Measurements from ENCODE around the gene PPM1E.

DNA sequence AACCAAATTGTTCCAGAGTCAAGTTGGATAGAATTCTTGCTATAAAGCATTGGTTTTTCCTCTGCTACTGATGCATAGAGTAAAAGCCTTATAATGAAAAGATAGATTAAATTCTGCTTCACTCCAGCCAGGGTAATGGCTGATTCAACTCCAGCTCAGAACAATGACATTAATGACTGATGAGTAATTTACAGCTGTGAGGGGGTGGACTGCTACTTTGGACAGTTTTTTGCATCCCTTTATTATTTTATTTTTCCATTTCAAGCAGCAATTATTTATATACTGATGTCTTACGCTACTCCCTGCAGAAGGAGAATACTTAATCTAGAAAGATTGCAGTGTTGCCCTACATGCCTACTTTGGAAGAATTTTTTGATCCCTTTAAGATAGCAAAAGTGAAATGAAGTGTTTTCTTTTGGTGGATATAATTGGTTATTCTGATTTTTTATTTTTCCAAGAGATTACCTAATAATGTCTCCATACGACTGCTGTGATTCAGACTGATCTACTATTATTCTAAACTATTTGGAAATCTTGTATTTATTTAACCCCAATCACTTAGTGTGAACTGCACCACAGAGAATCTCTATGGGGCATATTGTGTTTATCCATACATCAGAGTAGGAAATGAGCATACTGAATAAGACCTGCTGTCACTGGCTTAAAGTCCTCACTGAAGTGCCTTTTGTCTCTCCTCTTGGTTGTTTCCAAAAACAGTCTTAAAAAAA, 201.5 kb downstream of the PPM1E start:
- TF ChIP-seq, protein P1, sequence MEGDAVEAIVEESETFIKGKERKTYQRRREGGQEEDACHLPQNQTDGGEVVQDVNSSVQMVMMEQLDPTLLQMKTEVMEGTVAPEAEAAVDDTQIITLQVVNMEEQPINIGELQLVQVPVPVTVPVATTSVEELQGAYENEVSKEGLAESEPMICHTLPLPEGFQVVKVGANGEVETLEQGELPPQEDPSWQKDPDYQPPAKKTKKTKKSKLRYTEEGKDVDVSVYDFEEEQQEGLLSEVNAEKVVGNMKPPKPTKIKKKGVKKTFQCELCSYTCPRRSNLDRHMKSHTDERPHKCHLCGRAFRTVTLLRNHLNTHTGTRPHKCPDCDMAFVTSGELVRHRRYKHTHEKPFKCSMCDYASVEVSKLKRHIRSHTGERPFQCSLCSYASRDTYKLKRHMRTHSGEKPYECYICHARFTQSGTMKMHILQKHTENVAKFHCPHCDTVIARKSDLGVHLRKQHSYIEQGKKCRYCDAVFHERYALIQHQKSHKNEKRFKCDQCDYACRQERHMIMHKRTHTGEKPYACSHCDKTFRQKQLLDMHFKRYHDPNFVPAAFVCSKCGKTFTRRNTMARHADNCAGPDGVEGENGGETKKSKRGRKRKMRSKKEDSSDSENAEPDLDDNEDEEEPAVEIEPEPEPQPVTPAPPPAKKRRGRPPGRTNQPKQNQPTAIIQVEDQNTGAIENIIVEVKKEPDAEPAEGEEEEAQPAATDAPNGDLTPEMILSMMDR (IDR thresholded peaks at IDR 0.05; ENCODE audit: low read depth, low read length): no peak
- no peak for TF ChIP-seq POLR2A (IDR thresholded peaks at IDR 0.05; ENCODE audit: extremely low read depth, insufficient read length)
